GM21825 (cell line): Measurements from ENCODE around the gene EIF4G3.
"Not testable (repeated sequence)": the region's sequence is repeated elsewhere in the genome, so short reads cannot be mapped to it uniquely, and the experiment has no call there.

Source experiments
- ATAC-seq: cut with Tn5 transposase; IDR thresholded peaks from one replicate; pipeline ENCODE4 v1.9.1; 2021; ENCODE audit warnings: mild to moderate bottlenecking, moderate library complexity; ENCODE audit not compliant: unreplicated experiment

The EIF4G3 gene

DNA sequence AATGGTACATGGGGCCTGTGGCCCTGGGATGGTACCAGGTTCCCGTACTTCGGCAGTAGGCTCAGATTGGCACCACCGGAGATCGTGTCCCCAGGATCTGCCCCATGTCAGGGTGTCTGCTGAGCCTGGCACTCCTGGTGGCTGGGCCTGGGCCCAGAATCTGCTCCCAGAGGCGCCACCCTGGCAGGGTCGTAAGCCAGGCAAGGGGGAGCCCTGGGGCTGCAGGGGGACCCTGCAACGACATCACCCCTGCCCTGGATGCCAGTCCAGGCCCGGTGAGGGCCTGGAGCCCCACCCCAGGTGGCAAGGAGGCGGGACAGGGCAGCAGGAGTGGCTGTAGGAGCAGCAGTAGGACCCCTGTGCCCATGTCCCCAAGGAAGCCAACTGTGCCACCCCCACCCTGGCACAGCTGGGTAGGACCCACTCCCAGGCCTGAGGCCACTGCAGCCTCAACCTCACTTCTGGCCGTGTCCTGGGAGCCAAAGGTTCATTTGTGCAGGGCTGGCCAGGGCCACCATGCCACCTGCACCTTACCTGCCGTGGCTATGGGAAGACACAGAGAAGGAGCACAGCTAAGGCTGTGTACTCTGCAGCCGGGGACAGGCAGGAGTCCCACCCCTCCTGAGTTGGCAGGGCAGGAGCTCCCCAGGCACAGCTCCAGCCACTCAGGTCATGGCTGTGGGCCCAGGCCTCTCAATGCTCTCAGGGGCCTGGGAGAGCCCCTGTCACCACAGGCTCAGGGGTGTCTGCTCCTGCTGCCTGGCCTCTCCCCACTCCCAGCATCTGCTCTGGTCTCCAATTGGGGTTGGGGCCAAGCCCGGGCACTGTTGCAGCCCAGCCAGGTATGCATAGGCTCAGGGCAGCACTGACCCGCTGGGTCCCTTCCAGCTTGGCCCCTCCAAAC is 141.7 kb downstream of the EIF4G3 start:
- no peak for ATAC-seq

GRCh38 chr1:21032741-21033140 is 144.0 kb downstream of the EIF4G3 start:
- ATAC-seq: no peak

DNA sequence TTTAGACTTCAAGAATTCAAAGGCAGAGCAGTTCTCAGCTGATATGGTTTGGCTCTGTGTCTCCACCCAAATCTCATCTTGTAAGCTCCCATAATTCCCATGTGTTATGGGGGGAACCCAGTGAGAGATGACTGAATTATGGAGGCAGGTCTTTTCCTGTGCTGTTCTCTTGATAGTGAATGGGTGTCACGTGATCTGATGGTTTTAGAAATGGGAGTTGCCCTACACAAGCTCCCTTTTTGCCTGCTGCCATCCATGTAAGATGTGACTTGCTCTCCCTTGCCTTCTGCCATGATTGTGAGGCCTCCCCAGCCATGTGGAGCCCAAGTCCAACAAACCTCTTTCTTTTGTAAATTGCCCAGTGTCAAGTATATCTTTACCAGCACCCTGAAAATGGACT is 146.5 kb downstream of the EIF4G3 start:
- no peak for ATAC-seq

- no peak for ATAC-seq
Measured at GRCh38 chr1:21028520-21029145, 148.1 kb downstream of the EIF4G3 start.

GRCh38 chr1:21027805-21028204 is 148.9 kb downstream of the EIF4G3 start:
- no peak for ATAC-seq

GRCh38 chr1:21024918-21025317 is 151.8 kb downstream of the EIF4G3 start:
- ATAC-seq: no peak

DNA sequence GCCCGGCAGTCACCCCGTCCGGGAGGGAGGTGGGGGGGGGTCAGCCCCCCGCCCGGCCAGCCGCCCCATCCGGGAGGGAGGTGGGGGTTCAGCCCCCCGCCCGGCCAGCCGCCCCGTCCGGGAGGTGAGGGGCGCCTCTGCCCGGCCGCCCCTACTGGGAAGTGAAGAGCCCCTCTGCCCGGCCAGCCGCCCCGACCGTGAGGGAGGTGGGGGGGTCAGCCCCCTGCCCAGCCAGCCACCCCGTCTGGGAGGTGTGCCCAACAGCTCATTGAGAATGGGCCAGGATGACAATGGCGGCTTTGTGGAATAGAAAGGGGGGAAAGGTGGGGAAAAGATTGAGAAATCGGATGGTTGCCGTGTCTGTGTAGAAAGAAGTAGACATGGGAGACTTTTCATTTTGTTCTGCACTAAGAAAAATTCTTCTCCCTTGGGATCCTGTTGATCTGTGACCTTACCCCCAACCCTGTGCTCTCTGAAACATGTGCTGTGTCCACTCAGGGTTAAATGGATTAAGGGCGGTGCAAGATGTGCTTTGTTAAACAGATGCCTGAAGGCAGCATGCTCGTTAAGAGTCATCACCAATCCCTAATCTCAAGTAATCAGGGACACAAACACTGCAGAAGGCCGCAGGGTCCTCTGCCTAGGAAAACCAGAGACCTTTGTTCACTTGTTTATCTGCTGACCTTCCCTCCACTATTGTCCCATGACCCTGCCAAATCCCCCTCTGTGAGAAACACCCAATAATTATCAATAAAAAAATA is 152.4 kb downstream of the EIF4G3 start:
- not testable (repeated sequence) for ATAC-seq

DNA sequence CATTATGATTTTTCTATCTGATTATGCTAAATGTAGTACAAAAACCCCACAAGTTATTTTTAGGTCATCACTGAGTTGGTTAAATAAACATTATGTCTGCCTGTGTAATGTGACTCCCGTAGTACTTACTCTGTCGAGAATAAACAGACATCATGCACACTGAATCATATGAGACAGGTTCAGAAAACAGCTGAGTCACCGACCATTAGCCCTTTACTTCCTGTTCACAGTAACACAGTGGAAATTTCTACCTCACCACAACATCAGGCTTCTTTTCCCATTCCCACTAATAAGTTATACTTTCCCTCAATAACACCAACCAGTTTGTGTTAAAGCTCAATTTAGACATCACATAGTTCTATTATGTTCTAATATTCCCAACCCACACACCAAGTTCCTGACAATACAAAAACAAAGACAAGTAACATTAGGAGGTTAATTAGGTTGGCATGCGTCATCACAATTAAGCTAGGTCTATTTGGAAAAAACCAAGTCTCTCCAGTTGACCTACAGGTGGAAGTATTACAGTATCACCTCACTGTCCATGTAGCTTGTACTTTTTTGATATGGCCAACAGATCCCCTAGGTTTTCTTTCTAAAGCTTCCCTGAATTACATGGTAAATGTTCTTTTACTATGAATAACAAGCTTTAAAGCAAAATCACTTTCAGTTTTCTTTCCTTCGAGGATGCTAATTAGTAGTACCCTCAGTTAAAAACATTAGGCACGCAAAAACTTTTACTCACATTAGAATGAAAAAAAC is 154.2 kb downstream of the EIF4G3 start:
- ATAC-seq: peak; percentile 93

- no peak for ATAC-seq
Measured at GRCh38 chr1:21021311-21021710, 155.4 kb downstream of the EIF4G3 start.

DNA sequence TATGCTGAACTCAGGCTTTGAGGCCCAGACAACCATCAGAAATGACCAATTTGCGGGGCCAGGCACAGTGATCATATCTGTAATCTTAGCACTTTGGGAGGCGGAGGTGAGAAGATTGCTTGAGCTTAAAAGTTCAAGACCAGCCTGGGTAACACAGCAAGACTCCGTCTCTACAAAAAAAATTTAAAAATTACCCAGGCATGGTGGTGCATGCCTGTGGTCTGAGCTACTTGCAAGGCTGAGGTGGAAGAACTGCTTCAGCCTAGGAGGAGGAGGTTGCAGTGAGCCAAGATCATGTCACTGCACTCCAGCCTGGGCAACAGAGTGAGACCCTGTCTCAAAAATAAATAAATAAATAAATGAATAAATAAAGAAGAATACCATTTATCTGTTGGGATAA is 156.5 kb downstream of the EIF4G3 start:
- no peak for ATAC-seq

GRCh38 chr1:21018673-21019072 is 158.0 kb downstream of the EIF4G3 start:
- ATAC-seq: no peak

- ATAC-seq: no peak
Measured at GRCh38 chr1:21013510-21013909, 163.2 kb downstream of the EIF4G3 start.

DNA sequence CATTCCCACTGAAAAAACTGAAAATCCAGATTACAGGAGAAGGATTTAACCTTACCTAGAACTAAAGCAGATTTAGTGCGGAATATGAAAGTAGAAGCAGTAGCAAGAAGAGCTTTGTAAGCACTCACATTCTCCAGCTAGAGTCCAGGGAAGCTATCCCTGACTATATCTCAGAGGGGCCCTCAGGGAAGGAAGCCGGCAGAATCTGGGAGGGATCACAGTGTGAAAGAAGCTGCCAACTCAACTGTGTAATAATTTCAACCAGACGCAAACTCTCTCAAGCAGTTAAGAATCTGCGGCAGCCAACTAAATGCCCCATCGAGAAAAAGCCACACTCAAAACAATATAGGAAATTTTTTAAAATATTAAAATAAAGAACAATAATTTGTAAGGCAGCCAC is 163.8 kb downstream of the EIF4G3 start:
- ATAC-seq: no peak

DNA sequence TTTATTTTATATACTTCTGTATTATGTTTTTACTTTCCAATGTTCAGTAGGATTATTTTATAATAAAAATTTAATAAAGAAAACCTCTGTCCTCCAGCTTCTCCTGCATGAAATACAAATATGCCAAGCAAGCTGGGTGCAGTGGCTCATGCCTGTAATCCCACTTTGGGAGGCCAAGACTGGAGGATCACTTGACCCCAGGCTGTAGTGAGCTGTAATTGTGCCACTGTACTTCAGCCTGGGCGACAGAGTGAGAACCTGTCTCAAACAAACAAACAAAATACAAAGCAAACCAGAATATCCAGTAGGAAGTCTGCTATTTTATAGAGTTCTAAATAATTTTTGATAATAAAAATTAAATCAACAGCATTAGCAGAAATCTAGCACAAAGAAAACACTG is 168.8 kb downstream of the EIF4G3 start:
- ATAC-seq: no peak

GRCh38 chr1:21005466-21006239 is 171.0 kb downstream of the EIF4G3 start:
- no peak for ATAC-seq

DNA sequence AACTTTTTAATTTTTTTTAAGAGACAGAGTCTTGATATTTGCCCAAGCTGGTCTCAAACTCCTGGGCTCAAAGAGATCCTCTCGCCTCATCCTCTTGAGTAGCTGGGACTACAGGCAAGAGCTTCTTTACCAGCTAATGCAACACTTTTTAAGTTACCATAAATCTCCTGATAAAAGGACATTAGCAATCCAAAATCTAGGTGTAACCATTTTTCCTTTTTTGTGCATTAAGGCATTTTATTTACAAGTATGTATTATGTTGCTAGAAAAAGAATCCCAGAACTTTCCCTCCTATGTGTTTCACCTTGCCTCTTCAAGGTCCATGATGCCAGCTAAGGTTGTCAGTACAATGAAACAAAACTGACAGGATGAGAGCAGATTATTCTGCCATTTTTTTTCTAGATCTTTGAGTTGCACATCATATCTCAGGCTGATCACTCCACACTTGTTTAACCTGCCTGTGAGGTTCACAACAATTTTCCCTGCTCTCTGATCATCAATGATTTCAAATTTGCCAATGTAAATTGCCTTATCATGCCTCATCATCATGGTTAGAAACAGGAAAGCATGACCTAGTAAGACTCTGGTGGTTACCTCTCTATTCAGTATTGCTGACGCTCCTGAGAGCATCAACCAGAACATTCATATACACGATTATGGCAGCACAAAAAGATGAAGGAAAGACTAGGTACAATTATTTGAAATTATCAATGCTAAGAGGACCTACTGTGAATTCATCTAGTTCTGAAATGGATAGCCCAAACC is 173.2 kb downstream of the EIF4G3 start:
- ATAC-seq: no peak

GRCh38 chr1:21001042-21001441 is 175.7 kb downstream of the EIF4G3 start:
- ATAC-seq: no peak

DNA sequence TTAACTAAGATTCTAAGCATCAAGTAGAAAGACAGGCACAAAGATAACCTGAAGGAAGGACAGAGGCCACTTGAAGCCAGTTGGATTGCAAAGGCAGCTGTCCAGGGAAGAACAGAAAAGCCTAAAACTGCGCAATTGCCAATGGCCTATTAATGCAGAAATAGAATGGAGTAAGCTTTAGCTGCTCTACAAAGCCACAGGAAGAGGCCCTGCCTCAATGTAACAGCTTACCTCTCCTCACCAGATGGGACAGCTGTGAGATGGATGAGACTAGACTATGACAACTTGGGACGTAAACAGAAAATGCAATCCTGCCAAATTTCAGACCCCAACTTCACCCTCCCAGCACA is 176.5 kb downstream of the EIF4G3 start:
- ATAC-seq: no peak

- ATAC-seq: no peak
Measured at GRCh38 chr1:20999525-21000244, 177.0 kb downstream of the EIF4G3 start.
